Thoracic aorta (tissue), 2 donors: ENCODE data around the gene APOL4. TPM values are rescaled to one million over a fixed set of nuclear protein-coding genes. Genes with fewer than 3 reads are reported as not detected.

Source experiments
- ATAC-seq: fragments of 150-250 bp; one replicate; pipeline ENCODE4 v1.8.0; 2017; ENCODE audit warnings: low read depth; ENCODE audit not compliant: insufficient number of reproducible peaks, low FRiP score
- DNase-seq: peaks from one replicate; pipeline ENCODE4 v3.0.0-alpha.2; 2020; ENCODE audit warnings: low spot score
- H3K27ac ChIP-seq, 2 donors: fragments of 200-600 bp; sonication (generic); 1 replicate in 1 of 2; 2 replicates in 1 of 2; pipeline ENCODE4 v1.5.1; 2016; ENCODE audit warnings: mild to moderate bottlenecking in 2 of 2, moderate library complexity in 2 of 2
- H3K27me3 ChIP-seq: fragments of 200-600 bp; sonication (generic); replicated peaks from 2 replicates; pipeline ENCODE4 v1.6.0; 2016; ENCODE audit warnings: mild to moderate bottlenecking; ENCODE audit not compliant: insufficient read depth
- H3K36me3 ChIP-seq: fragments of 200-600 bp; sonication (generic); one replicate; pipeline ENCODE4 v1.5.1; 2016
- H3K4me1 ChIP-seq, 2 donors: fragments of 200-600 bp; sonication (generic); 1 replicate in 1 of 2; 2 replicates in 1 of 2; pipeline versions ENCODE4 v1.5.1 to v1.6.0; 2016; ENCODE audit warnings: low read depth in 2 of 2, mild to moderate bottlenecking in 1 of 2; ENCODE audit not compliant: control insufficient read depth in 1 of 2
- H3K4me3 ChIP-seq: fragments of 200-600 bp; sonication (generic); 2 replicates; pipeline ENCODE4 v1.5.1; 2016; ENCODE audit warnings: mild to moderate bottlenecking
- H3K9me3 ChIP-seq: fragments of 200-600 bp; sonication (generic); 2 replicates; pipeline ENCODE4 v1.5.1; 2016
- total RNA-seq, 2 donors: library from RNA; depleted of rRNA; stranded (reverse); fragments of >200 nt; gene quantifications; one replicate each; pipeline versions ENCODE4 v1.1.0 to v1.2.3, GENCODE V29; 2016
- TF ChIP-seq, protein P1 (sequence below): fragments of 200-600 bp; sonication (generic); IDR thresholded peaks from one replicate; pipeline ENCODE4 v1.5.1; 2019; ENCODE audit warnings: antibody characterized with exemption

Gene APOL4
- total RNA-seq, 2 donors from 2014 or later = 1.4 to 30.3 TPM

GRCh38 chr22:36180928-36181327 lies 20.7 kb downstream of the APOL4 start:
- ATAC-seq (no peak), DNase-seq (no peak)
- Histone ChIP-seq H3K9me3 (no peaks in the 10 kb centered on the region), H3K4me1 (no peaks in the 10 kb centered on the region), H3K4me3 (no peak overlapping the region), H3K27ac (no peak overlapping the region), H3K27me3 (no peaks in the 10 kb centered on the region), H3K36me3 (no peaks in the 10 kb centered on the region)
- TF ChIP-seq, protein P1, sequence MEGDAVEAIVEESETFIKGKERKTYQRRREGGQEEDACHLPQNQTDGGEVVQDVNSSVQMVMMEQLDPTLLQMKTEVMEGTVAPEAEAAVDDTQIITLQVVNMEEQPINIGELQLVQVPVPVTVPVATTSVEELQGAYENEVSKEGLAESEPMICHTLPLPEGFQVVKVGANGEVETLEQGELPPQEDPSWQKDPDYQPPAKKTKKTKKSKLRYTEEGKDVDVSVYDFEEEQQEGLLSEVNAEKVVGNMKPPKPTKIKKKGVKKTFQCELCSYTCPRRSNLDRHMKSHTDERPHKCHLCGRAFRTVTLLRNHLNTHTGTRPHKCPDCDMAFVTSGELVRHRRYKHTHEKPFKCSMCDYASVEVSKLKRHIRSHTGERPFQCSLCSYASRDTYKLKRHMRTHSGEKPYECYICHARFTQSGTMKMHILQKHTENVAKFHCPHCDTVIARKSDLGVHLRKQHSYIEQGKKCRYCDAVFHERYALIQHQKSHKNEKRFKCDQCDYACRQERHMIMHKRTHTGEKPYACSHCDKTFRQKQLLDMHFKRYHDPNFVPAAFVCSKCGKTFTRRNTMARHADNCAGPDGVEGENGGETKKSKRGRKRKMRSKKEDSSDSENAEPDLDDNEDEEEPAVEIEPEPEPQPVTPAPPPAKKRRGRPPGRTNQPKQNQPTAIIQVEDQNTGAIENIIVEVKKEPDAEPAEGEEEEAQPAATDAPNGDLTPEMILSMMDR = no peak

- Histone ChIP-seq H3K4me3 (no peak overlapping the region), H3K27ac (no peak overlapping the region), H3K27me3 (no peaks in the 10 kb centered on the region), H3K9me3 (no peaks in the 10 kb centered on the region), H3K36me3 (no peaks in the 10 kb centered on the region), H3K4me1 (no peaks in the 10 kb centered on the region)
- no peak for ATAC-seq
- peak; percentile 72 for DNase-seq
- TF ChIP-seq, protein P1 = peak; percentile 93
Measured at GRCh38 chr22:36180038-36180880, 21.4 kb downstream of the APOL4 start.

GRCh38 chr22:36177160-36177559 lies 24.4 kb downstream of the APOL4 start:
- Histone ChIP-seq H3K36me3 (no peaks in the 10 kb centered on the region), H3K4me3 (no peak overlapping the region), H3K4me1 (no peaks in the 10 kb centered on the region), H3K27ac (no peak overlapping the region), H3K27me3 (no peaks in the 10 kb centered on the region), H3K9me3 (no peaks in the 10 kb centered on the region)
- TF ChIP-seq, protein P1 = no peak
- ATAC-seq (no peak), DNase-seq (no peak)

DNA sequence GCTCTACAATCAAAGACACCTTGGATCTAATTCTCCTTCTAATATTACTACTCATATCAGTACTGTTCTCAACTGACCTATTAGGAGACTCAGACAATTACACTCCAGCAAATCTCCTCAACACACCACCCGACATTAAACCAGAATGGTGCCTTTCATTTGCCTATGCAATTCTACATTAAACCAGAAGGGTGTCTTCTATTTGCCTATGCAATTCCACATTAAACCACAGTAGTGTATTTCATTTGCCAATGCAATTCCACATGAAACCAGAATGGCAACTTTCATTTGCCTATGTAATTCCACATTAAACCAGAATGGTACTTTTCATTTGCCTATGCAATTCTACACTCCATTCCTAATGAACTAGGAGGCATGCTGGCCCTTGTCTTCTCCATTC lies 25.7 kb downstream of the APOL4 start:
- H3K27ac ChIP-seq = no peak overlapping the region
- no peaks in the 10 kb centered on the region for H3K9me3 ChIP-seq
- no peaks in the 10 kb centered on the region for H3K4me1 ChIP-seq
- ATAC-seq (no peak), DNase-seq (no peak)
- no peaks in the 10 kb centered on the region for H3K27me3 ChIP-seq
- TF ChIP-seq, protein P1 = no peak
- no peaks in the 10 kb centered on the region for H3K36me3 ChIP-seq
- H3K4me3 ChIP-seq = no peak overlapping the region

DNA sequence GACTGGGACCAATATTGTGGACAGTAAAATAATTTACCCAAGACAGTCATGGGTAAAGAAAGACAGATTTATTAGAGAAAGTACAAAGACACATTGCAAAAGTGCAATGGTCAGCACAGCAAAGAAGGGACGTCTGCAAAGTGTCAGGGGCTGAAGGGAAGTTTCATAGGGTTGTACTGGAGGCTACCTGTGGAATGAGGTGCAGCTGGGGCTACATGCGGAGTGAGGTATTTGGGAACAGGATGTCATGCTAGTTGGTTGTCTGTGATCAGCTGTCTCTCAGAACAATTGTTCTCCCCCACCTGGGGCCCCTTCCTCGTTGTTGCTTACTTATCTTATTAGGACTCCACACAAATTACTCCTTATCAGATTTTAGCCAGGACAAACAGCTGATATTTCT lies 29.7 kb downstream of the APOL4 start:
- Histone ChIP-seq H3K4me3 (no peak overlapping the region), H3K4me1 (no peaks in the 10 kb centered on the region), H3K27ac (no peak overlapping the region), H3K9me3 (no peaks in the 10 kb centered on the region), H3K27me3 (no peaks in the 10 kb centered on the region), H3K36me3 (no peaks in the 10 kb centered on the region)
- no peak for DNase-seq
- ATAC-seq = no peak
- TF ChIP-seq, protein P1 = no peak
